ENCODE results near the gene DGCR6L.

DGCR6L gene

GRCh38 chr22:20297414-20298109 lies 22.3 kb downstream of the DGCR6L start:
- no peak for DNase-seq (ENCODE audit: low read depth, low spot score)
- H3K4me3 ChIP-seq (ENCODE audit: low read depth, low read length): no peak overlapping the region
- POLR2A ChIA-PET: no interaction called here
- no peak for TF ChIP-seq CTCF (IDR thresholded peaks at IDR 0.05; ENCODE audit: insufficient read depth, low read length, missing control alignments)
- CTCF ChIA-PET: no interaction called here

DNA sequence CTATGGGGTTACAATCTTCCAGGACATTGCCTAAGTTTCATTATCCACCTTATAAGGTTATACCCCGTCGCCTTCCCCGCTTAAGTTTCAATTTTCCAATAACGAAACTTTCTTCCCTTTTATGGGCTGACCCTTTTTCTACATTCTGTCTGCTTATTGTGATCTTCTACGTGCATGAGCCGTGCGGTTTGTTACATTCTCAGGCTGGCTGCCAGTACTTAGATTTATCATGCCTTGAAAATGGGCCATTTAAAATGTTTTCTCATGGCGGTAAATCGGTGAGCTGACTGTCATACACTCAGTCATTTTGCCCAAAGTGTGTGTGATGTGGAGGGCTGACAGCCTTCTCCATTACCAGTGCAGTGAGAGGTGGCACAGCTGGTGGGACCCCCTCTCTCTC lies 23.3 kb downstream of the DGCR6L start:
- ChIA-PET POLR2A (no interaction called here), CTCF (interaction anchor here (1.8 to 2.3 kb wide), 3 partner anchors 12 to 139 kb away, joined by 3 to 18 read pairs (median 9); no protein-coding TSS in a partner anchor)
- no peak overlapping the region for H3K4me3 ChIP-seq (ENCODE audit: low read depth, low read length)
- TF ChIP-seq CTCF (IDR thresholded peaks at IDR 0.05; ENCODE audit: insufficient read depth, low read length, missing control alignments): no peak
- DNase-seq (ENCODE audit: low read depth, low spot score): no peak

- DNase-seq (ENCODE audit: low read depth, low spot score): no peak
- no peak for TF ChIP-seq CTCF (IDR thresholded peaks at IDR 0.05; ENCODE audit: insufficient read depth, low read length, missing control alignments)
- CTCF ChIA-PET: interaction anchor here (0.7 to 2.3 kb wide), 5 partner anchors 9 to 138 kb away, joined by 3 to 18 read pairs (median 3); no protein-coding TSS in a partner anchor
- POLR2A ChIA-PET: no interaction called here
- no peak overlapping the region for H3K4me3 ChIP-seq (ENCODE audit: low read depth, low read length)
Measured at GRCh38 chr22:20295262-20296064, 24.4 kb downstream of the DGCR6L start.

GRCh38 chr22:20292673-20293232 lies 27.1 kb downstream of the DGCR6L start:
- no peak for DNase-seq (ENCODE audit: low read depth, low spot score)
- no peak overlapping the region for H3K4me3 ChIP-seq (ENCODE audit: low read depth, low read length)
- CTCF ChIA-PET: interaction anchor here (0.9 to 4.7 kb wide), 4 partner anchors 8 to 136 kb away, joined by 3 to 26 read pairs (median 6); partner anchors contain the start of gene DGCR6L
- no peak for TF ChIP-seq CTCF (IDR thresholded peaks at IDR 0.05; ENCODE audit: insufficient read depth, low read length, missing control alignments)
- POLR2A ChIA-PET: no interaction called here

DNA sequence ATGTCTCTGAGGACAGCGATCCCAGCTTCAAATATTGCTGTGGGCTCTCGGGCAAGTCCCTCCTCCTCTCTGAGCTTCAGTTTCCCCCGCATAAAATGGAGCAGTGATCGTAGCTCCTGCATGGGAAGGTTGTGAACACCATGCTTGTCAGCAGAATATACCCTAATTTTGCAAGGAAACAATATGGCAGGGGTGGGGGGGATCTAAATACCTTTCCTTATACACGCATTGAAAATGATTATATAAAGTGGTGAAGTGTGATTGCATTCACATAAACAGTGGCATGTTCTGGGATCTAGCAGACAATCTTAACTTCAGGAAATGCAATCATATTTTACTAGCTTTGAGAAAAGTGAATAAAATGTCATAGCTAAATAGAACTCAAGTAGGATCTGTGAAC lies 27.8 kb downstream of the DGCR6L start:
- TF ChIP-seq CTCF (IDR thresholded peaks at IDR 0.05; ENCODE audit: insufficient read depth, low read length, missing control alignments): no peak
- no peak overlapping the region for H3K4me3 ChIP-seq (ENCODE audit: low read depth, low read length)
- no peak for DNase-seq (ENCODE audit: low read depth, low spot score)
- ChIA-PET POLR2A (no interaction called here), CTCF (interaction anchor here (0.7 to 4.7 kb wide), 4 partner anchors 27 to 322 kb away, joined by 3 to 26 read pairs (median 6); partner anchors contain the start of gene DGCR6L)

- TF ChIP-seq CTCF (IDR thresholded peaks at IDR 0.05; ENCODE audit: insufficient read depth, low read length, missing control alignments): no peak
- POLR2A ChIA-PET: no interaction called here
- CTCF ChIA-PET: interaction anchor here (0.7 to 4.7 kb wide), 4 partner anchors 28 to 322 kb away, joined by 3 to 26 read pairs (median 6); partner anchors contain the start of gene DGCR6L
- H3K4me3 ChIP-seq (ENCODE audit: low read depth, low read length): no peak overlapping the region
- no peak for DNase-seq (ENCODE audit: low read depth, low spot score)
Measured at GRCh38 chr22:20291604-20292063, 28.2 kb downstream of the DGCR6L start.

Measured in AG04449 (cell line).